HG03432 (cell line): ENCODE measurements around the gene FALEC.
"Not testable (repeated sequence)": the region's sequence is repeated elsewhere in the genome, so short reads cannot be mapped to it uniquely, and the experiment has no call there.

Experiments used
- ATAC-seq: cut with Tn5 transposase; IDR thresholded peaks from one replicate; pipeline ENCODE4 v1.9.1; 2021; ENCODE audit warnings: mild to moderate bottlenecking, moderate library complexity; ENCODE audit not compliant: unreplicated experiment

The FALEC gene

GRCh38 chr1:150573648-150574071, 58.1 kb downstream of the FALEC start:
- ATAC-seq = not testable (repeated sequence)

GRCh38 chr1:150574260-150575071, 58.9 kb downstream of the FALEC start:
- ATAC-seq = no peak

- ATAC-seq = no peak
These were observed 59.5 kb downstream of the FALEC start for GRCh38 chr1:150575072-150575489.

- no peak for ATAC-seq
These were observed 60.2 kb downstream of the FALEC start for GRCh38 chr1:150575518-150576366.

- ATAC-seq = no peak
These were observed 60.8 kb downstream of the FALEC start for GRCh38 chr1:150576367-150576711.

- ATAC-seq = no peak
These were observed 61.4 kb downstream of the FALEC start for GRCh38 chr1:150576794-150577556.

GRCh38 chr1:150577557-150578271, 62.2 kb downstream of the FALEC start:
- ATAC-seq = no peak

- peak; percentile 3 for ATAC-seq
These were observed 62.9 kb downstream of the FALEC start for GRCh38 chr1:150578272-150579109.

GRCh38 chr1:150579110-150579944, 63.8 kb downstream of the FALEC start, which contains the start of gene MCL1:
Gene MCL1 (minus strand): TSS chr1:150579610. CDS start chr1:150579530, 80 bp downstream.
- ATAC-seq = peak; percentile 86

GRCh38 chr1:150579945-150580642, 64.5 kb downstream of the FALEC start:
- no peak for ATAC-seq

GRCh38 chr1:150580966-150581365, 65.4 kb downstream of the FALEC start:
- not testable (repeated sequence) for ATAC-seq

GRCh38 chr1:150581437-150581836, 65.9 kb downstream of the FALEC start:
- not testable (repeated sequence) for ATAC-seq

GRCh38 chr1:150581962-150582361, 66.4 kb downstream of the FALEC start:
- not testable (repeated sequence) for ATAC-seq

- ATAC-seq = no peak
These were observed 66.8 kb downstream of the FALEC start for GRCh38 chr1:150582371-150582770.
